Measurements from ENCODE around the gene PCDHGA9.
A peak's percentile ranks its signal among the peaks of the same experiment; 100 is the strongest.
"Not testable (repeated sequence)": the region's sequence is repeated elsewhere in the genome, so short reads cannot be mapped to it uniquely, and the experiment has no call there.

The PCDHGA9 gene

GRCh38 chr5:141414548-141415274 lies 12.1 kb downstream of the PCDHGA9 start:
- DNase-seq (ENCODE audit: low read depth): not testable (repeated sequence)

GRCh38 chr5:141415275-141415618 lies 12.7 kb downstream of the PCDHGA9 start:
- DNase-seq (ENCODE audit: low read depth): not testable (repeated sequence)

- DNase-seq (ENCODE audit: low read depth): peak; percentile 57
These were observed 15.1 kb downstream of the PCDHGA9 start, which contains the start of gene PCDHGB7 for GRCh38 chr5:141417494-141418172. Gene PCDHGB7 (plus strand): TSS chr5:141417677. CDS start chr5:141417860, 183 bp downstream.

DNA sequence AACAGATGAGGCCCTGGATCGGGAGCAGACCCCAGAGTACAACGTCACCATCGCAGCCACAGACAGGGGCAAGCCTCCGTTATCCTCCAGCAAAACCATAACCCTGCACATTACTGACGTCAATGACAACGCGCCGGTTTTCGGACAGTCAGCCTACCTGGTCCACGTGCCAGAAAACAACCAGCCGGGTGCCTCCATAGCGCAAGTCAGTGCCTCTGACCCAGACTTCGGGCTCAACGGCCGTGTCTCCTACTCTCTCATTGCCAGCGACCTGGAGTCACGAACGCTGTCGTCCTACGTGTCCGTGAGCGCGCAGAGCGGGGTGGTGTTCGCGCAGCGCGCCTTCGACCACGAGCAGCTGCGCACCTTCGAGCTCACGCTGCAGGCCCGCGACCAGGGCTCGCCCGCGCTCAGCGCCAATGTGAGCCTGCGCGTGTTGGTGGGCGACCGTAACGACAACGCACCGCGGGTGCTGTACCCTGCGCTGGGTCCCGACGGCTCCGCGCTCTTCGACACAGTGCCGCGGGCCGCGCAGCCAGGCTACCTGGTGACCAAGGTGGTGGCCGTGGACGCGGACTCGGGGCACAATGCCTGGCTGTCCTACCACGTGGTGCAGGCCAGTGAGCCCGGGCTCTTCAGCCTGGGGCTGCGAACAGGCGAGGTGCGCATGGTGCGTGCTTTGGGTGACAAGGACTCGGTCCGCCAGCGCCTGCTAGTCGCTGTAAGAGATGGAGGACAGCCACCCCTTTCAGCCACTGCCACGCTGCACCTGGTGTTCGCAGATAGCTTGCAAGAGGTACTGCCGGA lies 16.7 kb downstream of the PCDHGA9 start:
- no peak for DNase-seq (ENCODE audit: low read depth)

GRCh38 chr5:141420855-141421488 lies 18.4 kb downstream of the PCDHGA9 start, which contains the start of gene PCDHGA11:
Gene PCDHGA11 (plus strand): TSS chr5:141421051. CDS start chr5:141421228, 177 bp downstream.
- no peak for DNase-seq (ENCODE audit: low read depth)

GRCh38 chr5:141421489-141421855 lies 18.9 kb downstream of the PCDHGA9 start:
- no peak for DNase-seq (ENCODE audit: low read depth)

DNA sequence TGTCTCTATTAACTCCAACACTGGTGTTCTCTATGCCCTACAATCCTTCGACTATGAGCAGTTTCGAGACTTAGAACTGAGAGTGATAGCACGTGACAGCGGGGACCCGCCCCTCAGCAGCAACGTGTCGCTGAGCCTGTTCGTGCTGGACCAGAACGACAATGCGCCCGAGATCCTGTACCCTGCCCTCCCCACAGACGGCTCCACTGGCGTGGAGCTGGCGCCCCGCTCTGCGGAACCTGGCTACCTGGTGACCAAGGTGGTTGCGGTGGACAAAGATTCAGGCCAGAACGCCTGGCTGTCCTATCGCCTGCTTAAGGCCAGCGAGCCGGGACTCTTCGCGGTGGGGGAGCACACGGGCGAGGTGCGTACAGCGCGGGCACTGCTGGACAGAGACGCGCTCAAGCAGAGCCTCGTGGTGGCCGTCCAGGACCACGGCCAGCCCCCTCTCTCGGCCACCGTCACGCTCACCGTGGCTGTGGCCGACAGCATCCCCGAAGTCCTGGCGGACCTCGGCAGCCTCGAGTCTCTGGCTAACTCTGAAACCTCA lies 20.2 kb downstream of the PCDHGA9 start:
- no peak for DNase-seq (ENCODE audit: low read depth)

GRCh38 chr5:141427783-141428426 lies 25.3 kb downstream of the PCDHGA9 start:
- no peak for DNase-seq (ENCODE audit: low read depth)

DNA sequence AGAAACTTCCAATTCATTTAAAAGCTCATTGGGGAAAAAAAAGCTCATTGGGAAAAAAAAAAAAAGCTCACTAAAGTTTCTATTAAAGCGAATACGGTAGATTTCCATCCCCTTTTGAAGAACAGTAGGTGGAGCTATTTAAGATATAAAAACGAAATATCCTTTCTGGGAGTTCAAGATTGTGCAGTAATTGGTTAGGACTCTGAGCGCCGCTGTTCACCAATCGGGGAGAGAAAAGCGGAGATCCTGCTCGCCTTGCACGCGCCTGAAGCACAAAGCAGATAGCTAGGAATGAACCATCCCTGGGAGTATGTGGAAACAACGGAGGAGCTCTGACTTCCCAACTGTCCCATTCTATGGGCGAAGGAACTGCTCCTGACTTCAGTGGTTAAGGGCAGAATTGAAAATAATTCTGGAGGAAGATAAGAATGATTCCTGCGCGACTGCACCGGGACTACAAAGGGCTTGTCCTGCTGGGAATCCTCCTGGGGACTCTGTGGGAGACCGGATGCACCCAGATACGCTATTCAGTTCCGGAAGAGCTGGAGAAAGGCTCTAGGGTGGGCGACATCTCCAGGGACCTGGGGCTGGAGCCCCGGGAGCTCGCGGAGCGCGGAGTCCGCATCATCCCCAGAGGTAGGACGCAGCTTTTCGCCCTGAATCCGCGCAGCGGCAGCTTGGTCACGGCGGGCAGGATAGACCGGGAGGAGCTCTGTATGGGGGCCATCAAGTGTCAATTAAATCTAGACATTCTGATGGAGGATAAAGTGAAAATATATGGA lies 27.9 kb downstream of the PCDHGA9 start, which contains the start of gene PCDHGA12:
Gene PCDHGA12 (plus strand): TSS at position 176 of the 782 bp plus-strand sequence. CDS start 253 bp downstream, at position 429.
- DNase-seq (ENCODE audit: low read depth): peak; percentile 68

- DNase-seq (ENCODE audit: low read depth): no peak
These were observed 28.7 kb downstream of the PCDHGA9 start for GRCh38 chr5:141431286-141431685.

- DNase-seq (ENCODE audit: low read depth): not testable (repeated sequence)
These were observed 29.7 kb downstream of the PCDHGA9 start for GRCh38 chr5:141432308-141432707.

DNA sequence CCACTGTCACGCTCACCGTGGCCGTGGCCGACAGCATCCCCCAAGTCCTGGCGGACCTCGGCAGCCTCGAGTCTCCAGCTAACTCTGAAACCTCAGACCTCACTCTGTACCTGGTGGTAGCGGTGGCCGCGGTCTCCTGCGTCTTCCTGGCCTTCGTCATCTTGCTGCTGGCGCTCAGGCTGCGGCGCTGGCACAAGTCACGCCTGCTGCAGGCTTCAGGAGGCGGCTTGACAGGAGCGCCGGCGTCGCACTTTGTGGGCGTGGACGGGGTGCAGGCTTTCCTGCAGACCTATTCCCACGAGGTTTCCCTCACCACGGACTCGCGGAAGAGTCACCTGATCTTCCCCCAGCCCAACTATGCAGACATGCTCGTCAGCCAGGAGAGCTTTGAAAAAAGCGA lies 30.1 kb downstream of the PCDHGA9 start:
- not testable (repeated sequence) for DNase-seq (ENCODE audit: low read depth)

DNA sequence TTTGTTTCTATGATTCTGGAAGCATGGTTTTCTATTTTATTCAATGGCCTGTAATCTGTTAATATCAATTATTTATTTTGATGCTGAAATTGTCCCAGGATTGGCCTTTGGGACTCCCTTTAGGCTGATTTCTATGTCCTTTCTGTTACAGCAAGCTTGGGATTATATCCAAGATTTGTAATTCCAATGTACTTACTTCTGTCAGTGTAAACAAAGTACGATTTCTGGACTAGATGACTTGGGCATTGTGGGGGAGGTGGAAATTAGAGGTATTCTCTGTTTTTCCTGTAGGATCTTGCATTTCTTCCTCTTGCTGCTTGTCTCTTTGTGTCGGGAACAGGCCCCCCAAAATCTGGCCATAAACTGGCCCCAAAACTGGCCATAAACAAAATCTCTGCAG lies 31.4 kb downstream of the PCDHGA9 start:
- no peak for DNase-seq (ENCODE audit: low read depth)

DNA sequence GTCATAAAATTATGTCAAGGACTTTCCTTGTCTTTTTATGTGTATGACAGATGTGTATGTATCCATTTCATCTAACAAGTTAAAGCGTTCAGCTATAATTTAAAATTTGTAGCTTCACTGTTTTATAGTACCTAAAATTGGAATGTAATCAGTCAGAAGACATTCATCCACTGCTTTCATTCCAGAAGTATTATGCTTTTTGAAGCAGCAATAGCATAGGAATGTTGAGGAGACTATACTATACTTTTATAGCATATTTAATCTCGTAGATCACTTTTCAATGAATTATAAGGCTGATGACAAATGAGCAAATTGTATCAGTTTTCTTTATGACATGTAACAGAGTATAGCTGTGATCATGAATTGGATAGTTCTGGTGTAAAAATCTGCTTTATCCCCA lies 34.6 kb downstream of the PCDHGA9 start:
- no peak for DNase-seq (ENCODE audit: low read depth)

GRCh38 chr5:141439411-141440141 lies 37.0 kb downstream of the PCDHGA9 start:
- no peak for DNase-seq (ENCODE audit: low read depth)

GRCh38 chr5:141440341-141440740 lies 37.8 kb downstream of the PCDHGA9 start:
- DNase-seq (ENCODE audit: low read depth): no peak

GRCh38 chr5:141441571-141442170 lies 39.1 kb downstream of the PCDHGA9 start:
- DNase-seq (ENCODE audit: low read depth): no peak

Data from GM04504 (cell line).